Gastroesophageal sphincter (tissue), 3 donors: ENCODE results near the gene GTF2I.

Experiments
- CTCF ChIP-seq, 4 experiments: fragments of 200-600 bp in 2 of 4; fragments of 450-650 bp in 2 of 4; sonication (generic) in 1 of 4; IDR thresholded peaks; one replicate each; pipeline ENCODE4 v1.5.1; 2017 to 2019; ENCODE audit warnings: antibody characterized with exemption in 4 of 4, mild to moderate bottlenecking in 2 of 4, moderate library complexity in 2 of 4
- POLR2A ChIP-seq, 2 donors: fragments of 450-650 bp; IDR thresholded peaks; one replicate each; pipeline ENCODE4 v1.6.1; 2017; ENCODE audit warnings: antibody characterized with exemption in 2 of 2, mild to moderate bottlenecking in 2 of 2, moderate library complexity in 1 of 2

DNA sequence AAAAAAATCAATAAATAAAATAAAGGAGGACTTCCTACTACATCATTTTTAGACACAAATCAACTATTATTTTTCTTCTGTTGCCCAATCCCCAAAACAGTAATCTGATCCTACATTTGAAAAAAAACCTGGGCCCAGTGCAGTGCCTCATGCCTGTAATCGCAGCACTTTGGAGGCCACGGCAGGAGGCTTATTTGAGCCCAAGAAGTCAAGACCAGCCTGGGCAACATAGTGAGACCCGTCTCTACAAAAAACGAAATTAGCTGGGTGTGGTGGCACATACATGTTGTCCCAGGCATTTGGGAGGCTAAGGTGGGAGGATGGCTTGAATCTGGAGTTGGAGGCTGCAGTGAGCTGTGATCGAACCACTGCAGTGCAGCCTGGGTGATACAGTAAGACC lies 2.7 kb upstream of the GTF2I start:
- TF ChIP-seq CTCF (IDR thresholded peaks at IDR 0.05) (no peak), POLR2A (IDR thresholded peaks at IDR 0.05) (no peak)
